OCI-LY1 (cell line): ENCODE measurements around the gene RYK.
"Not testable (repeated sequence)": the region's sequence is repeated elsewhere in the genome, so short reads cannot be mapped to it uniquely, and the experiment has no call there.

ENCODE experiments used
- H2AFZ ChIP-seq: fragments of 200-600 bp; sonication (generic), shearing (Covaris generic); 2 replicates; pipeline ENCODE4 v1.6.0; 2014; ENCODE audit warnings: antibody characterized with exemption, mild to moderate bottlenecking, low read length
- H3F3A ChIP-seq: fragments of 200-600 bp; sonication (generic), shearing (Covaris generic); 2 replicates; pipeline ENCODE4 v1.6.0; 2014; ENCODE audit warnings: mild to moderate bottlenecking, antibody characterized with exemption, low read length, moderate library complexity; ENCODE audit not compliant: insufficient read depth
- H3K27ac ChIP-seq: fragments of 200-600 bp; sonication (generic); 2 replicates; pipeline ENCODE4 v1.5.1; 2014; ENCODE audit warnings: low read length, mixed run types, mild to moderate bottlenecking, low read depth; ENCODE audit not compliant: poor library complexity, severe bottlenecking
- H3K27me3 ChIP-seq: fragments of 200-600 bp; sonication (generic); 2 replicates; pipeline ENCODE4 v1.6.0; 2014; ENCODE audit warnings: antibody characterized with exemption, mild to moderate bottlenecking, low read length, moderate library complexity; ENCODE audit not compliant: insufficient read depth
- H3K36me3 ChIP-seq: fragments of 200-600 bp; sonication (generic); 2 replicates; pipeline ENCODE4 v1.6.1; 2014; ENCODE audit warnings: mild to moderate bottlenecking, antibody characterized with exemption, low read length, moderate library complexity, mixed read lengths; ENCODE audit not compliant: insufficient read depth
- H3K4me1 ChIP-seq: fragments of 200-600 bp; sonication (generic); 2 replicates; pipeline ENCODE4 v1.5.1; 2014; ENCODE audit warnings: mild to moderate bottlenecking, low read length, moderate library complexity; ENCODE audit not compliant: insufficient read depth, severe bottlenecking
- H3K4me2 ChIP-seq: fragments of 200-600 bp; sonication (generic), shearing (Covaris generic); 2 replicates; pipeline ENCODE4 v1.6.1; 2014; ENCODE audit warnings: low read length
- H3K4me3 ChIP-seq: fragments of 200-600 bp; sonication (generic); 2 replicates; pipeline ENCODE4 v1.5.1; 2014; ENCODE audit warnings: low read length, low read depth, mild to moderate bottlenecking, mixed read lengths; ENCODE audit not compliant: poor library complexity, severe bottlenecking
- H3K79me2 ChIP-seq: fragments of 200-600 bp; shearing (Covaris generic); 2 replicates; pipeline ENCODE4 v1.6.1; 2016; ENCODE audit warnings: mixed run types, low read length, mixed read lengths; ENCODE audit not compliant: insufficient read depth
- H3K9ac ChIP-seq: fragments of 200-600 bp; sonication (generic), shearing (Covaris generic); 2 replicates; pipeline ENCODE4 v1.6.1; 2014; ENCODE audit warnings: mild to moderate bottlenecking, low read length, mixed read lengths
- H3K9me2 ChIP-seq: fragments of 200-600 bp; sonication (generic), shearing (Covaris generic); 2 replicates; pipeline ENCODE4 v1.6.1; 2014; ENCODE audit warnings: low read depth, mild to moderate bottlenecking, low read length, mixed read lengths
- H3K9me3 ChIP-seq: fragments of 200-600 bp; shearing (Covaris generic); 2 replicates; pipeline ENCODE4 v1.6.1; 2014; ENCODE audit warnings: low read length, mixed read lengths
- H4K20me1 ChIP-seq: fragments of 200-600 bp; sonication (generic), shearing (Covaris generic); 2 replicates; pipeline ENCODE4 v1.6.0; 2016; ENCODE audit warnings: mild to moderate bottlenecking, low read length; ENCODE audit not compliant: insufficient read depth
- CTCF ChIP-seq: fragments of 200-600 bp; sonication (generic), shearing (Covaris generic); IDR thresholded peaks from 2 replicates; pipeline ENCODE4 v1.5.1; 2017; ENCODE audit warnings: mild to moderate bottlenecking, antibody characterized with exemption, low read length, moderate library complexity, mixed read lengths
- EZH2 ChIP-seq: fragments of 200-600 bp; sonication (generic), shearing (Covaris generic); IDR thresholded peaks from 2 replicates; pipeline ENCODE4 v1.8.0; 2017; ENCODE audit warnings: borderline replicate concordance, mixed run types, mild to moderate bottlenecking, antibody characterized with exemption, low read length, moderate library complexity, mixed read lengths

The RYK gene

GRCh38 chr3:134228035-134228434 is 22.6 kb downstream of the RYK start:
- Histone ChIP-seq H3K9ac (no peak overlapping the region), H2AFZ (no peak overlapping the region), H3K4me2 (no peak overlapping the region), H3K9me3 (no peaks in the 10 kb centered on the region), H3K4me1 (peaks cover 3% of the 10 kb centered on the region), H3K79me2 (no peaks in the 10 kb centered on the region), H3K36me3 (no peaks in the 10 kb centered on the region), H4K20me1 (peaks cover 4% of the 10 kb centered on the region; the same call in 1 of the 2 replicates), H3F3A (no peaks in the 10 kb centered on the region), H3K27ac (no peak overlapping the region), H3K9me2 (no peaks in the 10 kb centered on the region), H3K27me3 (0 out of 2 replicates have a peak, but pooled peaks cover 4% of the 10 kb centered on the region), H3K4me3 (no peak overlapping the region)
- TF ChIP-seq CTCF (no peak), EZH2 (no peak)

GRCh38 chr3:134224796-134225156 is 25.9 kb downstream of the RYK start:
- H3F3A ChIP-seq, H3K9me3 ChIP-seq, H3K27ac ChIP-seq, H3K4me1 ChIP-seq, H4K20me1 ChIP-seq, H3K36me3 ChIP-seq, H3K9ac ChIP-seq, H3K4me2 ChIP-seq, H3K79me2 ChIP-seq, H2AFZ ChIP-seq, H3K27me3 ChIP-seq, H3K4me3 ChIP-seq, H3K9me2 ChIP-seq: not testable (repeated sequence)

- Histone ChIP-seq H3K4me3 (no peak overlapping the region), H4K20me1 (peaks cover 4% of the 10 kb centered on the region; the same call in 1 of the 2 replicates), H3K9me3 (no peaks in the 10 kb centered on the region), H3K9me2 (no peaks in the 10 kb centered on the region), H3K27me3 (no peaks in the 10 kb centered on the region), H3K9ac (no peak overlapping the region), H3K4me2 (no peak overlapping the region), H3K79me2 (no peaks in the 10 kb centered on the region), H3K36me3 (no peaks in the 10 kb centered on the region), H3K4me1 (peaks cover 3% of the 10 kb centered on the region), H2AFZ (no peak overlapping the region), H3K27ac (no peak overlapping the region), H3F3A (no peaks in the 10 kb centered on the region)
- TF ChIP-seq CTCF (no peak), EZH2 (no peak)
These were observed 27.8 kb downstream of the RYK start for GRCh38 chr3:134222835-134223234.

GRCh38 chr3:134216851-134217250 is 33.8 kb downstream of the RYK start:
- H4K20me1 ChIP-seq, result no peaks in the 10 kb centered on the region

More at GRCh38 chr3:134216851-134217250, 33.8 kb downstream of the RYK start:
- H3K79me2 ChIP-seq, result no peaks in the 10 kb centered on the region
- no peaks in the 10 kb centered on the region for H3K9me3 ChIP-seq
- no peak overlapping the region for H3K27ac ChIP-seq
- no peaks in the 10 kb centered on the region for H3K4me1 ChIP-seq
- H3K9me2 ChIP-seq, result no peaks in the 10 kb centered on the region
- no peak overlapping the region for H2AFZ ChIP-seq
- H3K4me2 ChIP-seq, result no peak overlapping the region
- H3K9ac ChIP-seq, result no peak overlapping the region
- no peaks in the 10 kb centered on the region for H3F3A ChIP-seq
- no peaks in the 10 kb centered on the region for H3K36me3 ChIP-seq
- H3K4me3 ChIP-seq, result no peak overlapping the region
- TF ChIP-seq EZH2, result no peak
- no peak for TF ChIP-seq CTCF
- no peaks in the 10 kb centered on the region for H3K27me3 ChIP-seq
